Osteoblast (primary cell): ENCODE results near the gene DNAH10. TPM values are rescaled to one million over a fixed set of nuclear protein-coding genes. Genes with fewer than 3 reads are reported as not detected.

Experiments used
- DNase-seq: peaks from one replicate; pipeline ENCODE4 v3.0.0; 2011; ENCODE audit warnings: low spot score, mixed read lengths; ENCODE audit not compliant: insufficient read length; ENCODE audit errors: missing footprints
- H2AFZ ChIP-seq: 2 replicates; pipeline ENCODE4 v1.6.0; 2011; ENCODE audit warnings: mild to moderate bottlenecking, low read length
- H3K27ac ChIP-seq: 2 replicates; pipeline ENCODE4 v1.5.1; 2011; ENCODE audit warnings: mild to moderate bottlenecking, low read depth, low read length, moderate library complexity
- H3K27me3 ChIP-seq: 2 replicates; pipeline ENCODE4 v1.6.0; 2012; ENCODE audit warnings: mild to moderate bottlenecking, control low read depth, inconsistent platforms, low read length, moderate library complexity; ENCODE audit not compliant: insufficient read depth
- H3K36me3 ChIP-seq: 2 replicates; pipeline ENCODE4 v1.5.1; 2011; ENCODE audit warnings: mild to moderate bottlenecking, low read length, control low read depth, moderate library complexity; ENCODE audit not compliant: insufficient read depth
- H3K4me1 ChIP-seq: 2 replicates; pipeline ENCODE4 v1.5.1; 2011; ENCODE audit warnings: mild to moderate bottlenecking, low read length, control low read depth, moderate library complexity; ENCODE audit not compliant: insufficient read depth
- H3K4me2 ChIP-seq: 2 replicates; pipeline ENCODE4 v1.6.0; 2011; ENCODE audit warnings: mild to moderate bottlenecking, low read length; ENCODE audit not compliant: insufficient read depth
- H3K4me3 ChIP-seq: fragments of 200-600 bp; sonication (generic); 3 replicates; pipeline ENCODE4 v1.5.1; 2012; ENCODE audit warnings: mild to moderate bottlenecking, low read length, inconsistent platforms; ENCODE audit not compliant: insufficient read depth
- H3K79me2 ChIP-seq: 2 replicates; pipeline ENCODE4 v1.6.0; 2012; ENCODE audit warnings: mild to moderate bottlenecking, low read length, control low read depth, inconsistent platforms; ENCODE audit not compliant: insufficient read depth
- H3K9me3 ChIP-seq: 2 replicates; pipeline ENCODE4 v1.5.1; 2011; ENCODE audit warnings: low read depth, low read length, control low read depth
- H4K20me1 ChIP-seq: 2 replicates; pipeline ENCODE4 v1.6.0; 2012; ENCODE audit warnings: mild to moderate bottlenecking, low read length, control low read depth; ENCODE audit not compliant: insufficient read depth
- CTCF ChIP-seq: IDR thresholded peaks from 2 replicates; pipeline ENCODE4 v1.5.1; 2011; ENCODE audit warnings: mild to moderate bottlenecking, low read depth, low read length, moderate library complexity; ENCODE audit errors: extremely low read depth
- total RNA-seq: library from RNA; depleted of rRNA; stranded (reverse); fragments of >200 nt; gene quantifications from 2 replicates; pipeline ENCODE4 v1.2.3, GENCODE V29; 2012

DNAH10 gene
- total RNA-seq, 1 donor, result 0.72 TPM

GRCh38 chr12:123828120-123828519, 66.0 kb downstream of the DNAH10 start:
- no peak for TF ChIP-seq CTCF

GRCh38 chr12:123828854-123829547, 66.9 kb downstream of the DNAH10 start:
- TF ChIP-seq CTCF, result no peak
- Histone ChIP-seq H3K4me3 (no peak overlapping the region), H3K4me1 (no peaks in the 10 kb centered on the region), H3K4me2 (no peak overlapping the region), H3K36me3 (no peaks in the 10 kb centered on the region), H3K27me3 (peaks cover 18% of the 10 kb centered on the region), H3K79me2 (no peaks in the 10 kb centered on the region), H3K9me3 (peaks cover 8% of the 10 kb centered on the region), H3K27ac (no peak overlapping the region), H2AFZ (no peak overlapping the region), H4K20me1 (no peaks in the 10 kb centered on the region)
- no peak for DNase-seq

More at GRCh38 chr12:123828120-123828519, 66.0 kb downstream of the DNAH10 start:
- no peak overlapping the region for H3K4me3 ChIP-seq
- H3K27ac ChIP-seq, result no peak overlapping the region
- H3K27me3 ChIP-seq, result peaks cover 18% of the 10 kb centered on the region
- no peaks in the 10 kb centered on the region for H3K36me3 ChIP-seq
- no peak overlapping the region for H3K4me2 ChIP-seq
- H2AFZ ChIP-seq, result no peak overlapping the region
- peaks cover 8% of the 10 kb centered on the region for H3K9me3 ChIP-seq
- no peaks in the 10 kb centered on the region for H3K4me1 ChIP-seq
- no peaks in the 10 kb centered on the region for H3K79me2 ChIP-seq
- H4K20me1 ChIP-seq, result no peaks in the 10 kb centered on the region
- no peak for DNase-seq

- peaks cover 9% of the 10 kb centered on the region for H3K9me3 ChIP-seq
- H3K27me3 ChIP-seq, result peaks cover 13% of the 10 kb centered on the region
- H3K36me3 ChIP-seq, result no peaks in the 10 kb centered on the region
- no peak overlapping the region for H3K4me3 ChIP-seq
- H3K4me1 ChIP-seq, result no peaks in the 10 kb centered on the region
- no peak overlapping the region for H2AFZ ChIP-seq
- no peak for DNase-seq
- no peaks in the 10 kb centered on the region for H3K79me2 ChIP-seq
- H3K4me2 ChIP-seq, result no peak overlapping the region
- H4K20me1 ChIP-seq, result no peaks in the 10 kb centered on the region
- no peak overlapping the region for H3K27ac ChIP-seq
- TF ChIP-seq CTCF, result no peak
These were observed 67.5 kb downstream of the DNAH10 start for GRCh38 chr12:123829561-123829960.

GRCh38 chr12:123830675-123831074, 68.6 kb downstream of the DNAH10 start:
- peaks cover 13% of the 10 kb centered on the region for H3K9me3 ChIP-seq
- no peaks in the 10 kb centered on the region for H3K36me3 ChIP-seq
- H3K27me3 ChIP-seq, result peaks cover 13% of the 10 kb centered on the region
- no peaks in the 10 kb centered on the region for H3K4me1 ChIP-seq
- no peaks in the 10 kb centered on the region for H4K20me1 ChIP-seq
- H3K4me3 ChIP-seq, result no peak overlapping the region
- H3K27ac ChIP-seq, result no peak overlapping the region
- no peaks in the 10 kb centered on the region for H3K79me2 ChIP-seq
- no peak overlapping the region for H3K4me2 ChIP-seq
- DNase-seq, result no peak
- H2AFZ ChIP-seq, result no peak overlapping the region
- no peak for TF ChIP-seq CTCF
